Activated T-cell treated with anti-CD3 and anti-CD28 coated beads, Interleukin-2, amount 50 U/mL, for 1 hour (primary cell): ENCODE results near the gene IL18R1.

Experiments
- DNase-seq: peaks from one replicate; pipeline ENCODE4 v3.0.0-alpha.2; 2020

IL18R1 gene

GRCh38 chr2:102345329-102345920 lies 10.2 kb upstream of the IL18R1 start:
- no peak for DNase-seq

DNA sequence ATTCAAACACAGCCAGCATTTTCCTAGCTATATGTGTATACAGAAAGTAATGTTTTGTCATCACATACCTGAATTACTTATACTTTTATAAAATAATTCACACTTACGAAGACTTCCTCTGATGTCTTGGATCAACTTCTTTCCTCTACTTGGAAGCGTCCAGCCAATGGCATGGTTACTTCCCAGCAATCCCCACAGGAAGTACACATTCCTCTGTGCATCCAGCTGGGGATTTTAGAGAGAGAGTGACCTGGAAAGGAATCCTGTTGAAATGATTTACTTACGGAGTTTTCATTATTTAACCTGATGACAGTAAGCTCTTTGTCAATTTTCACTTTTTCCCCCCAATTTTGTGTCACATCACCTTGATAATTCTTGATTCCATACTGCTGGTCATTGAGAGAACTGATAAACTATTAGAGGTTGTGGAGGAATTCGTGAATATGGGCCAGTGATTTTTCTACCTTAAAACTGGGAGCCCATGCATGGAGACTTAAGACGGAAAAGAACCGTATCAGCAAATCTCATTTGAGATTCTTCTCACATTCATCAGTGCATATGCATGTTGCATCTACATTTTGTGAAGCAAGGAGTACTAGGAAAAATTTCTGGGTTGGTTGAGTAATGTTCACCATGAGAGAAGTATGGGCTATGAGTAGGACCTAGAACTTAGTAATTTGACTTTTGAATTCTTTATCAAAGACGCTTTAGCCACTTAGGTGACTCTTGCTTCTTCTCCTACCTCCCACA lies 9.0 kb upstream of the IL18R1 start:
- no peak for DNase-seq

GRCh38 chr2:102350137-102350793 lies 5.3 kb upstream of the IL18R1 start:
- DNase-seq, result no peak

- DNase-seq, result peak; percentile 67
Measured at GRCh38 chr2:102356381-102356712, 751 bp downstream of the IL18R1 start.

GRCh38 chr2:102356741-102357140 lies 1.1 kb downstream of the IL18R1 start:
- no peak for DNase-seq

- no peak for DNase-seq
Measured at GRCh38 chr2:102357937-102358336, 2.3 kb downstream of the IL18R1 start.

- no peak for DNase-seq
Measured at GRCh38 chr2:102358496-102358895, 2.9 kb downstream of the IL18R1 start.

DNA sequence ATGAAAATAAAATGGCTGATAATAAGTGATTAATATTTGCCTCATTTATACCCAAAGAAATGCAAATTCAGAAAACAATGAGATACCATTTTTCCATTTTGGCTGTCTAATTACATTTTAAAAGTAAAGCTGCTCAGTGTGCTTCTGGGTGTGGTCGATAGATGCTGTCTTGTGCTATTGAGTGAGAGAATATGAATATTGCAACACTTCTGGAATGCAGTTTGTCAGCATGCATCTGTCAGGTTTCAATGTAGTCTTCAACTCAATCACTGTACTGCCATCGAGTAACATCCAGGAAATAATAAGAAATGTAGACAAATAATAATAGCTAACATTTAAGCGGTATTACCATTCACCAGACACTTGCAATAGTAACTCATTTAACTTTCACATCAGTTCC lies 3.9 kb downstream of the IL18R1 start:
- no peak for DNase-seq

DNA sequence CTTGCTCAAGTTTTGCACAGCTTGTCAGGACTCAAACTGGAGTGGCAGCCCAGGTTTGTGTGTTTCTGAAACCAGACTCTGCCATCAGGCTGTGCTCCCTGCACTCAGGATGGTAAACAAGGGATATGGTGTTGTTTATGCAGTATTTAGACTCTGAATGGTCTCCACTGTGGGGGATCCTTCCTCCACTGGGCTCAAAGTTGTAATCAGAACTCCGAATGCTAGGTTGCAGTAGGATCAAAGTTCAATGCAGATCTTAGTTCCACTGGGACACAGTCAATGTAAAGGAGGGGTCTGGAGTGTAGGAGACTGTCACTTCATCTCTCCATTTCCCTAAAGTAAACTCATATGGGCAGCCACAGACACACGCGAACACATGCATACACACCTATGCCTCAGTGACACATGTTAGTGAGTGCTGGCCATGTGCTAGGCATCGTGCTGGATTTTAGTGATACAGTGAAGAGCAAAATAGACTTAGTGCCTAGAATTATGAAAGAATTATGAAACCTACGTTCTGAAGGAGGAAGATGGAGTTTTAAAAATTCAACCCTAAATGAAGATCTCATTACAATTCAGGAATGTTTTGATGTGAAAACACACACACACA lies 6.1 kb downstream of the IL18R1 start:
- no peak for DNase-seq

- DNase-seq, result no peak
Measured at GRCh38 chr2:102365763-102366162, 10.2 kb downstream of the IL18R1 start.

- no peak for DNase-seq
Measured at GRCh38 chr2:102366406-102367112, 11.0 kb downstream of the IL18R1 start.

GRCh38 chr2:102367331-102367971 lies 11.9 kb downstream of the IL18R1 start:
- no peak for DNase-seq

GRCh38 chr2:102368461-102369109 lies 13.0 kb downstream of the IL18R1 start:
- DNase-seq, result peak; percentile 32

- no peak for DNase-seq
Measured at GRCh38 chr2:102369866-102370265, 14.3 kb downstream of the IL18R1 start.

DNA sequence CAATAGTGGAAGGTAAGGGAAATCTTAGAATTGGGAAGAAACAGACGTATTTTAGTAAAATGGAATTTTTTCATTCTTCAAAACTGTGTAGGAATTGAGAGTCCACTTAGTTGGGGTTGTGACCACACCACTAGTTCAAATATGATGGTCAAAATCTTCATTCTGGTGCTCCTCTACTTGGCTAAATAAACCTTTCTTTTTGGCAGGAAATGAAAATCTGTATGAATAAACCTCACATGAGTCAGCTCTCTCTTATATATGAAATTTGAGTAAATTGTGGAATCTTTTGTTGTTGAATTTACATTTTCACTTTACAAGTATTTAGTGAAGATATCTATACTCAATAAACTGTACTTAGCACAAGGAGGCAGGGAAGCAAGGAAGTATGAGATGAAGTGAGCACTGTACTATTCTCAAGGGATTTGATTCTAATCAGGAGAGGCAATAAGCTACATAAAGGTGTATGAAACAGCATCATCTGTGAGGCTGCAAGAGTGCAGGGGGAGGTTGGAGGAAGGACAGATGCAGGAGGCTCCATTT lies 20.5 kb downstream of the IL18R1 start:
- DNase-seq, result no peak

DNA sequence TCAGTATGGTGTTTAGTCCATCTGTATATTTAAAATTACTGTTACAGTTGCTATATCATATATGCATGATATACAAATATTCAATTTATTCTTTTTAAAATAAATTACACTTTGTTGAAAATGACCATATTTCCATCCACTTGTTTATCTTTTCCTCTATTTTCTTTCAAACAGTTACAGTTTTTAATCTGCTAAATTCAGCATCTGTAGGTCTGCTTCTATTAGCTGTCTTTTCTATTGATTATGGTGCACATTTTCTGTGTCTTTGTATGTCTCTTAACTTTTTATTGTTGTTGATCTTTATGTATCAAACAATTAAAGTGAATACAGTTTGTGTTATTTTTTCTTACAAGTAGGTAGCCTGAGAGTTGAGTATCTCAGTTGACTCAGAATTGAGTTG lies 28.1 kb downstream of the IL18R1 start:
- no peak for DNase-seq

DNA sequence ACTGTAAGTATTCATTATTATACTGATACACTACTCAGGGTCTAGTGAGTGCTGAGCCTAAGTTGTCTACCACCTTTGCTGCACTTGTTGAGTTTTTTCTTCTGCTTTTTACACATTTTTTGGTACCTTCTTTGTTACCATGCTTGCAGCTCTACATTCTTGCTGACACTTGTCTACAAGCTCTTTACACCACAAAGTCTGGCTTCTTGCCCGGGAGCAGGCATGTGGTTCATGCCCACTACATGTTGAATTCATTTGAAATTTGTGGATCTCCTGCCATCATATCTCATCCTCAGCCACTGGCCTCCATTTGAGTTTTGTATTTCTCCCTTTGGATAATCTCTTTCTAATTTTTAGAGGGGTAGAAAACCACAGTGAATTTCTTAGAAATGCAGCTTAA lies 29.9 kb downstream of the IL18R1 start:
- no peak for DNase-seq

DNA sequence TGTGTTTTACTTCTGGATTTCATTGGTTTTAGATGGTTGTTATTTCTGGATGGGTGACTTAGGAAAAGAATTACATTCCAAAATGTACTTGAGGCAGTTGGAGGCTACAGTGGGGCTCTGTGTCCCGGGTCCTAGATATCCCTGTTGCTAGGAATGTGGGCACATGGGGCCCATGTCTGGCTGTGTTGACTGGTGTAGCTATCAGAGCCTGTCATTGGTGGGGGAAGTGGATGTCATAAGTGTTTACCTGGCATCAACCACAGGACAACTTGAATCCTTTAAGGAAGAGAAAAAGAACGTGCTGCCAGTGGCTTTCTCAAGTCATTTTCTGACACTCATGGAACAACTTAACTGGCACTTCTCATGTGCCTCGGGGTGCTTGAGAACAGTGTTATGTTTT lies 30.4 kb downstream of the IL18R1 start:
- DNase-seq, result no peak

DNA sequence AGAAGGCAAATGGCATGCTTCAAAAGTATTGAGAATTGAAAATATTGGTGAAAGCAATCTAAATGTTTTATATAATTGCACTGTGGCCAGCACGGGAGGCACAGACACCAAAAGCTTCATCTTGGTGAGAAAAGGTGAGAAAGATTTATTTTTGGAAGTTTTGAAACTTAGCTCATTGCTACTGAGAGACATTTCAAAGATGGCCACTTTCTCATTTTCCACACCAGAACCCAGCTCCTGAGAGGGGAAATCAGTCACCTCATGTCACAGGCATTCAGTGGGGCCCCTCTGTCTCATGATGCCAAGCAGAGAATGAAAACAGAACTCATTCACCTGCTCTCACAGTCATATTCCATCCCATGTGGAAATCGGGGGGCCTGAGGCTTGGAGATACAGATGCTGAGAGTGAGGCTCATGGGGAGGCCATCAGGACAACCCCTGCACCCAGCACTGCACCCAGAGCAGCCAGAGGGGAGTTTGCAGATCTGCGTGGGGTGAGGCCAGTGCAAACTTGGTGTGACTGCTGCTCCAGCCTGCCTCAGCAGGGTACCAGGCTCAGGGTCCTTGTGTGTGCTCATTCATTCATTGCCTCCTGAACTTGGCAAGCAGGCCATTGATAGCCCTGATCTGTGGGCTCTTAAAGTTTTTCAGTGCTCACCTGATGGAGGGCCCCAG lies 31.4 kb downstream of the IL18R1 start:
- no peak for DNase-seq

GRCh38 chr2:102387763-102388546 lies 32.4 kb downstream of the IL18R1 start:
- no peak for DNase-seq

DNA sequence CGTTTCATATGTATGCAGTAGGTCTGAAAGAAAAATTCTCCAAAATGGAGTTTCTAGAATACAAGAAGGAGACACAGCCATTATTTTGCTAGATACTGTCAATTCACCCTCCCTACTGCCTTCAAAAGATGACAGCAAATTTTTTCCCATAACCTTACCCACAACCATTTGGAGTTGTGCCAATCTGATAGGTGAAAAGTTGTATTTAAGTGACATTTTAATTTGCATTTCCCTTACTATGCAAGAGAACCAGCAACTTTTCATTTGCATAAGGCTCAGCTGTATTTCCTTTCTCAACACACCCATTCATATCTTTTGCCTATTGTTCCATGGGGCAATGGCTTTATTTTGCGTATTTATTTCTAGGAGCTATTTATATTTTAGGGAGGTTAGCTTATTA lies 36.0 kb downstream of the IL18R1 start:
- no peak for DNase-seq
